Hepatocyte (in vitro differentiated cells): ENCODE measurements around the gene OR8D2.

ENCODE experiments used
- EZH2phosphoT487 ChIP-seq: fragments of 200-600 bp; sonication (generic); IDR thresholded peaks from one replicate; pipeline ENCODE4 v1.6.1; 2018; ENCODE audit warnings: antibody characterized with exemption, mild to moderate bottlenecking, low read depth, moderate library complexity; ENCODE audit not compliant: unreplicated experiment, severe bottlenecking
- TF ChIP-seq, protein P1 (sequence below): fragments of 200-600 bp; sonication (generic); IDR thresholded peaks from 2 replicates; pipeline ENCODE4 v1.5.1; 2016; ENCODE audit warnings: antibody characterized with exemption, mild to moderate bottlenecking; ENCODE audit not compliant: poor library complexity

DNA sequence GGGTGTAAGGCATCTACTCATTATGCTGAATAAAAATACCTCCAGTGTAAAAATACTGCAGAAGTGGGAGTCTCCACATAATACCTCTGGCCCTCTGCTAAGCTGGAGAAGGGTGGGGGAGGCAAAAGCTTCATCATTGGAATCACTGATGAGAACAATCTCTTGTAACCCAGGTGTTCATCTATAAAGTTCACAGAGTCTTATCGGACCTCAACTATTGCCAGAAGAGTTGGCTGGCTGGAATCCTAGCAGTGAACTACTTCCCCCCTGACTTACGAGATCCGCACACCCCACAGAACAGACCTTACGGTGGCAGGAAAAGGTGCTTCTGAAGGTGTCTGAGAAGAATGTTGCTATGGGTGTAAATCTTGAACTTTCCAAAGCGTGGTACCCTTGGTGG, 8.7 kb downstream of the OR8D2 start:
- TF ChIP-seq, protein P1, sequence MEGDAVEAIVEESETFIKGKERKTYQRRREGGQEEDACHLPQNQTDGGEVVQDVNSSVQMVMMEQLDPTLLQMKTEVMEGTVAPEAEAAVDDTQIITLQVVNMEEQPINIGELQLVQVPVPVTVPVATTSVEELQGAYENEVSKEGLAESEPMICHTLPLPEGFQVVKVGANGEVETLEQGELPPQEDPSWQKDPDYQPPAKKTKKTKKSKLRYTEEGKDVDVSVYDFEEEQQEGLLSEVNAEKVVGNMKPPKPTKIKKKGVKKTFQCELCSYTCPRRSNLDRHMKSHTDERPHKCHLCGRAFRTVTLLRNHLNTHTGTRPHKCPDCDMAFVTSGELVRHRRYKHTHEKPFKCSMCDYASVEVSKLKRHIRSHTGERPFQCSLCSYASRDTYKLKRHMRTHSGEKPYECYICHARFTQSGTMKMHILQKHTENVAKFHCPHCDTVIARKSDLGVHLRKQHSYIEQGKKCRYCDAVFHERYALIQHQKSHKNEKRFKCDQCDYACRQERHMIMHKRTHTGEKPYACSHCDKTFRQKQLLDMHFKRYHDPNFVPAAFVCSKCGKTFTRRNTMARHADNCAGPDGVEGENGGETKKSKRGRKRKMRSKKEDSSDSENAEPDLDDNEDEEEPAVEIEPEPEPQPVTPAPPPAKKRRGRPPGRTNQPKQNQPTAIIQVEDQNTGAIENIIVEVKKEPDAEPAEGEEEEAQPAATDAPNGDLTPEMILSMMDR = no peak
- TF ChIP-seq EZH2phosphoT487 = no peak
